HepG2 (cell line): ENCODE results near the gene NT5DC2. TPM values are rescaled to one million over a fixed set of nuclear protein-coding genes. Genes with fewer than 3 reads are reported as not detected.
A peak's percentile ranks its signal among the peaks of the same experiment; 100 is the strongest.

Experiments used
- ATAC-seq: fragments of 200-7000 bp; cut with Tn5 transposase; 3 replicates; pipeline ENCODE4 v1.9.1; 2020; ENCODE audit warnings: mild to moderate bottlenecking, moderate library complexity
- BruUV-seq: library from RNA; stranded (reverse); fragments of 400-500 nt; replicated peaks from 2 replicates; lab custom pipeline; 2021; lab: Mats Ljungman, UMichigan
- CTCF ChIA-PET: fragments of 300-600 bp; formaldehyde crosslinking; extraction: SDS; loops from one replicate; lab custom pipeline; 2021; ENCODE audit warnings: low total read pairs, inconsistent platforms, low intra/inter-chr PET ratio; lab: Yijun Ruan, JAX
- POLR2A ChIA-PET: fragments of 350-600 bp; sonication (Branson Sonifier 250); formaldehyde crosslinking; loops from one replicate; lab custom pipeline; 2020; ENCODE audit warnings: antibody characterized with exemption, inconsistent platforms; lab: Yijun Ruan, JAX
- DNase-seq: peaks from one replicate; pipeline ENCODE4 v3.0.0-alpha.2; 2015; ENCODE audit warnings: low spot score
- FAIRE-seq: peaks from 3 replicates; lab custom pipeline; 2011; peaks lifted over from hg19 to GRCh38; lab: Jason Lieb, UNC
- H2AFZ ChIP-seq: one replicate; pipeline ENCODE4 v1.6.1; 2011; ENCODE audit warnings: low read length, inconsistent platforms
- H3K27ac ChIP-seq: fragments of 300-600 bp; 3 replicates; pipeline ENCODE4 v1.8.0; 2011; ENCODE audit warnings: mixed run types, mild to moderate bottlenecking, mixed read lengths, low read length, inconsistent platforms; ENCODE audit not compliant: insufficient read depth; ENCODE audit errors: extremely low read length
- H3K27me3 ChIP-seq, 2 experiments: fragments of 200-600 bp in 1 of 2; 2 replicates in 1 of 2; 3 replicates in 1 of 2; pipeline versions ENCODE4 v1.6.0 to v1.8.0; 2011; ENCODE audit warnings: low read length in 2 of 2, mild to moderate bottlenecking in 2 of 2, moderate library complexity in 2 of 2, inconsistent platforms in 1 of 2; ENCODE audit not compliant: insufficient read depth in 2 of 2, control insufficient read depth in 1 of 2
- H3K36me3 ChIP-seq, 2 experiments: fragments of 200-600 bp in 1 of 2; replicated peaks in 1 of 2; 2 replicates in 1 of 2; 3 replicates in 1 of 2; pipeline versions ENCODE4 v1.5.1 to v1.8.0; 2011; ENCODE audit warnings: low read length in 2 of 2, inconsistent platforms in 1 of 2; ENCODE audit not compliant: insufficient read depth in 2 of 2, control insufficient read depth in 1 of 2
- H3K4me1 ChIP-seq: 2 replicates; pipeline ENCODE4 v1.5.1; 2012; ENCODE audit warnings: low read length, inconsistent platforms; ENCODE audit not compliant: insufficient read depth
- H3K4me2 ChIP-seq: 2 replicates; pipeline ENCODE4 v1.6.0; 2011; ENCODE audit warnings: low read depth, low read length, inconsistent platforms
- H3K4me3 ChIP-seq, 3 experiments: fragments of 200-600 bp in 1 of 3; sonication (generic), shearing (Covaris generic) in 1 of 3; replicated peaks in 1 of 3; 2 replicates each; pipeline ENCODE4 v1.5.1; 2011 to 2016; ENCODE audit warnings: low read length in 3 of 3, inconsistent platforms in 2 of 3, low read depth in 2 of 3, mild to moderate bottlenecking in 2 of 3, control low read depth in 1 of 3, mixed read lengths in 1 of 3; ENCODE audit not compliant: insufficient read depth in 1 of 3
- H3K79me2 ChIP-seq: one replicate; pipeline ENCODE4 v1.6.1; 2011; ENCODE audit warnings: low read length, inconsistent platforms; ENCODE audit not compliant: insufficient read depth
- H3K9ac ChIP-seq: 2 replicates; pipeline ENCODE4 v1.6.0; 2011; ENCODE audit warnings: mild to moderate bottlenecking, low read depth, low read length, inconsistent platforms; ENCODE audit not compliant: insufficient read depth
- H3K9me3 ChIP-seq: 2 replicates; pipeline ENCODE4 v1.5.1; 2012; ENCODE audit warnings: mild to moderate bottlenecking, low read length
- H4K20me1 ChIP-seq: 2 replicates; pipeline ENCODE4 v1.6.0; 2011; ENCODE audit warnings: inconsistent platforms, mild to moderate bottlenecking, low read length, moderate library complexity; ENCODE audit not compliant: insufficient read depth
- ZNF121 ChIP-seq: sonication (generic); formaldehyde crosslinking; IDR thresholded peaks from 2 replicates; pipeline ENCODE4 v1.5.0; 2020; ENCODE audit warnings: mild to moderate bottlenecking, missing genetic modification reagents
- ZNF263 ChIP-seq: sonication (generic); formaldehyde crosslinking; IDR thresholded peaks from 2 replicates; pipeline ENCODE4 v1.4.0; 2020; ENCODE audit warnings: missing genetic modification reagents
- ZNF280D ChIP-seq: sonication (generic); formaldehyde crosslinking; IDR thresholded peaks from 2 replicates; pipeline ENCODE4 v1.5.1; 2020; ENCODE audit warnings: mild to moderate bottlenecking, missing genetic modification reagents
- ZNF770 ChIP-seq: sonication (generic); formaldehyde crosslinking; IDR thresholded peaks from 2 replicates; pipeline ENCODE4 v1.5.0; 2020; ENCODE audit warnings: mild to moderate bottlenecking, missing genetic modification reagents
- WGBS: methylation state at CpG from one replicate; pipeline ENCODE4 v1.1.6; 2017; ENCODE audit warnings: low lambda C conversion rate; 5-methylcytosine and 5-hydroxymethylcytosine counted together
- in situ Hi-C: cut with HindIII; loops from 2 replicates; pipeline ENCODE4 v1.10.0; 2017; ENCODE audit warnings: low pct_unique_long_range_greater_than_20kb; ENCODE audit not compliant: extremely low pct_ligation_motif_present
- intact Hi-C: fragments of 100-400 bp; cut with micrococcal nuclease; formaldehyde crosslinking; loops from one replicate; pipeline ENCODE4 v1.10.0; 2022; ENCODE audit not compliant: unreplicated experiment
- polyA plus RNA-seq, 8 experiments: library from polyadenylated mRNA; depleted of rRNA in 3 of 8; stranded (reverse) in 7 of 8; unstranded in 1 of 8; fragments of >200 nt; fragmentation: Illumina TruSeq in 4 of 8; extraction: Trizol in 4 of 8; gene quantifications; 2 replicates each; pipeline versions ENCODE4 v1.2.1 to v1.2.3, GENCODE V29; 2011 to 2016; ENCODE audit warnings: low read depth in 4 of 8, missing spikeins in 1 of 8, mixed read lengths in 1 of 8; ENCODE audit not compliant: insufficient read depth in 1 of 8
- total RNA-seq, 5 experiments: library from RNA; depleted of rRNA; stranded (reverse); fragments of >200 nt; fragmentation: Illumina TruSeq; extraction: Trizol; gene quantifications; 2 replicates each; pipeline ENCODE4 v1.2.3, GENCODE V29; 2016; ENCODE audit warnings: low read depth in 1 of 5

The NT5DC2 gene
- total and polyA plus RNA-seq, 2 of the 13 experiments (the other 11 are each of a cell fraction or from before 2014, with no cell fraction given): 131 to 240 TPM

GRCh38 chr3:52535411-52536111 is 1.9 kb upstream of the NT5DC2 start:
- H3K9me3 ChIP-seq: no peaks in the 10 kb centered on the region
- intact Hi-C loops: no loop called here
- H3K9ac ChIP-seq: peak overlapping the region; percentile 86
- 86% methylated on average over 19 of the region's 19 CpGs for WGBS
- peaks cover 68% of the 10 kb centered on the region for H3K4me1 ChIP-seq
- no TSS peak for BruUV-seq
- peak overlapping the region; percentile 85 for H3K27ac ChIP-seq
- FAIRE-seq (no peak), DNase-seq (no peak), ATAC-seq (no peak)
- CTCF ChIA-PET: no interaction called here
- POLR2A ChIA-PET: interaction anchor here (0.7 to 1.1 kb wide), 13 partner anchors 9 to 297 kb away, joined by 3 to 13 read pairs (median 4); partner anchors contain the start of gene TWF2
- H3K4me3 ChIP-seq: peak overlapping the region; percentile 1 to 87 (median 84)
- H2AFZ ChIP-seq: no peak overlapping the region
- peaks cover 17% of the 10 kb centered on the region for H4K20me1 ChIP-seq
- in situ Hi-C loops: no loop called here
- peak overlapping the region; percentile 84 for H3K4me2 ChIP-seq
- TF ChIP-seq ZNF770 (CRISPR knock-in tag) (peak; percentile 41; the same call in 1 of the 2 replicates), ZNF121 (CRISPR knock-in tag) (peak; percentile 35; the same call in 1 of the 2 replicates), ZNF263 (CRISPR knock-in tag) (peak; percentile 65), ZNF280D (CRISPR knock-in tag) (no peak)
- H3K36me3 ChIP-seq: peaks cover 0 to 7% of the 10 kb centered on the region in 2 experiments; a peak in 2 of 5 replicates
- H3K79me2 ChIP-seq: peaks cover 68% of the 10 kb centered on the region
- H3K27me3 ChIP-seq: no peaks in the 10 kb centered on the region; a peak in 1 of 5 replicates
